HL-60 (cell line): ENCODE data around the gene FCN2.

Experiments used
- POLR2AphosphoS5 ChIP-seq: IDR thresholded peaks from 2 replicates; pipeline ENCODE4 v1.6.1; 2012; ENCODE audit warnings: low read depth
- TF ChIP-seq, protein P1 (sequence below): IDR thresholded peaks from one replicate; pipeline ENCODE4 v1.5.1; 2011; ENCODE audit warnings: low read length, control low read depth, inconsistent platforms; ENCODE audit not compliant: insufficient read depth

DNA sequence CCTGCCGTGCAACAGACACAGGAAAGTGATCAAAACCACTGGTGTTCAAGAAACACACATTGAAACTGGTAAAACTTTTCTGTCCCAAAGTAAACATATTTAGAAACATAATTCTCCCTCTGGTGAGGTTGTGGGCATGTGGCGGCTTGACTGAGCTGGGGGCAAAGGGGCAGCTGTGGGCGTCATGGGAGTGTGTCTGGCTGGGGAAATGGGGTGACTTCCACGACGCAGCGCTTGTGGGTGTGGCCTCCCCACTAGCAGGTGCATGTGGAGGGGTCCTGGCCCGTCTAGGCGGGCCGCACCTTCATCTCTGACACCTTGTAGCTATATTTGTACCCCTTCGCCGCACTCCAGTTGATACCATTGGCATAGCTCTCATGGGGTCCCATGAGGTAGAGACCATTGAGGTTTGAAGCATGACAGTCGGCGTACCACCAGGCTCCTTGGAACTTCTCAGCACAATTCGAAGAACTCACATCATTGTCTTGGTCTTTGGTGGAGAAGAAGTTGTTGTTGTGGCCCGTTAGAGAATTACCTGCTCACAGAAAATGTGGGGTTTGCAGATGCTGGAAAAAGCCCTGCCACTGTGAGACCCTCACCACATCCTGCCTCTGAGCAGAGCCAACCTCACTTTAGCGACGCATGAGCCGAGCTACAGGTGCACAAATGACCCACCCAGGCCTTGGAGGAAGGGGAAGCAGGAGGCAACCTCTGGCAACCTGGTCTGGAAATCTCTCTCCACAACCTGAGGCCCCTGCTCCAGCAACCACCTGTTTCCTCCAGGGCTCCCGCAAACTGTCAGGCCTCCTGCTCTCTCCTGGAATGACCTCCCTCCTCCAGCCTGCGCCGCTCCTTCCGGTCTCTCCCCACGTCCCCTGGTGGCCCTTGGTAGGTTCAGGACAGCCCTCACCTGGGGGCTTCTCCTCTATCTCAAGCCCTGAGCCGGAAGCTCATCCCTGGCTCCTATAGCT lies 29.2 kb downstream of the FCN2 start:
- TF ChIP-seq, protein P1, sequence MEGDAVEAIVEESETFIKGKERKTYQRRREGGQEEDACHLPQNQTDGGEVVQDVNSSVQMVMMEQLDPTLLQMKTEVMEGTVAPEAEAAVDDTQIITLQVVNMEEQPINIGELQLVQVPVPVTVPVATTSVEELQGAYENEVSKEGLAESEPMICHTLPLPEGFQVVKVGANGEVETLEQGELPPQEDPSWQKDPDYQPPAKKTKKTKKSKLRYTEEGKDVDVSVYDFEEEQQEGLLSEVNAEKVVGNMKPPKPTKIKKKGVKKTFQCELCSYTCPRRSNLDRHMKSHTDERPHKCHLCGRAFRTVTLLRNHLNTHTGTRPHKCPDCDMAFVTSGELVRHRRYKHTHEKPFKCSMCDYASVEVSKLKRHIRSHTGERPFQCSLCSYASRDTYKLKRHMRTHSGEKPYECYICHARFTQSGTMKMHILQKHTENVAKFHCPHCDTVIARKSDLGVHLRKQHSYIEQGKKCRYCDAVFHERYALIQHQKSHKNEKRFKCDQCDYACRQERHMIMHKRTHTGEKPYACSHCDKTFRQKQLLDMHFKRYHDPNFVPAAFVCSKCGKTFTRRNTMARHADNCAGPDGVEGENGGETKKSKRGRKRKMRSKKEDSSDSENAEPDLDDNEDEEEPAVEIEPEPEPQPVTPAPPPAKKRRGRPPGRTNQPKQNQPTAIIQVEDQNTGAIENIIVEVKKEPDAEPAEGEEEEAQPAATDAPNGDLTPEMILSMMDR = no peak
- TF ChIP-seq POLR2AphosphoS5 = no peak
